ENCODE measurements around the gene RYR3. TPM values are rescaled to one million over a fixed set of nuclear protein-coding genes. Genes with fewer than 3 reads are reported as not detected.

Gene RYR3
- total and polyA plus RNA-seq, 10 of the 15 experiments (the other 5 are each of a cell fraction or from before 2014, with no cell fraction given) = under 0.01 to 0.44 (median 0.16) TPM; not detected in 5

- ATAC-seq (peak; percentile 95), DNase-seq (ENCODE audit: low read depth, low spot score) (peak; percentile 21), FAIRE-seq (peak; percentile 96)
- SMC1A ChIA-PET (ENCODE audit: uncharacterized antibody, unreplicated experiment) = interaction anchor here (0.7 to 2.4 kb wide), 19 partner anchors 21 to 485 kb away, joined by 3 to 63 read pairs (median 3); no protein-coding TSS in a partner anchor
- RAD21 ChIA-PET (ENCODE audit: unreplicated experiment) = interaction anchor here (0.6 to 2.7 kb wide), 14 partner anchors 10 to 679 kb away, joined by 3 to 93 read pairs (median 5); no protein-coding TSS in a partner anchor
- H3K27me3 ChIP-seq (replicated peaks in 1 of 2; ENCODE audit: control insufficient read depth in 2 of 2, insufficient read depth in 2 of 2, low read length in 1 of 2) = peaks cover 0 to 2% of the 10 kb centered on the region in 2 experiments; a peak in 2 of 4 replicates
- no TSS peak for BruUV-seq (replicated peaks)
- no peak overlapping the region for H3K4me3 ChIP-seq
- H3K36me3 ChIP-seq (ENCODE audit: control insufficient read depth in 2 of 2, insufficient read depth in 2 of 2, low read length in 1 of 2) = no peaks in the 10 kb centered on the region
- no peaks in the 10 kb centered on the region for H4K20me1 ChIP-seq (ENCODE audit: control insufficient read depth, insufficient read depth)
- CTCF ChIA-PET = interaction anchor here (0.6 to 3.1 kb wide), 45 partner anchors 9 to 1049 kb away, joined by 3 to 153 read pairs (median 4); partner anchors contain the start of gene RYR3
- no peaks in the 10 kb centered on the region for H3K9me3 ChIP-seq (replicated peaks; ENCODE audit: control insufficient read depth, insufficient read depth, low read length)
- H3K27ac ChIP-seq (ENCODE audit: control insufficient read depth, insufficient read depth) = no peak overlapping the region
- H3K4me2 ChIP-seq (ENCODE audit: control insufficient read depth, insufficient read depth) = no peak overlapping the region
- no peak overlapping the region for H2AFZ ChIP-seq (ENCODE audit: control insufficient read depth, low read depth, low read length)
- WGBS (ENCODE audit: insufficient coverage, insufficient replicate concordance, low lambda C conversion rate, missing lambda C conversion rate) = 13% methylated on average over 19 of the region's 19 CpGs
- intact Hi-C loops (cut with micrococcal nuclease; ENCODE audit: unreplicated experiment) = loop anchor here (1.0 to 5.0 kb wide), 3 partner anchors 408 to 613 kb away; no protein-coding TSS in a partner anchor
- no peak overlapping the region for H3K9ac ChIP-seq (ENCODE audit: control insufficient read depth, insufficient read depth, low read length)
- POLR2A ChIA-PET = interaction anchor here (0.5 kb wide), 1 partner anchor 368 kb away, joined by 4 read pairs; no protein-coding TSS in a partner anchor
- H3K79me2 ChIP-seq (ENCODE audit: control insufficient read depth, insufficient read depth, low read length) = no peaks in the 10 kb centered on the region
- in situ Hi-C loops (cut with MboI) = no loop called here
- no peaks in the 10 kb centered on the region for H3K4me1 ChIP-seq (ENCODE audit: control insufficient read depth, insufficient read depth, low read length)
- TF ChIP-seq E2F8 (IDR thresholded peaks at IDR 0.05; ENCODE audit: low read depth, partially characterized antibody) (no peak), YY1 (IDR thresholded peaks at IDR 0.05; ENCODE audit: low read depth, low read length) (peak; percentile 42; the same call in 1 of the 2 replicates), POU2F2 (IDR thresholded peaks at IDR 0.05; ENCODE audit: borderline replicate concordance, low read depth, low read length) (0 out of 3 replicates have a peak, but pooled peaks have one; percentile 19), SMC3 (IDR thresholded peaks at IDR 0.05; ENCODE audit: borderline replicate concordance, low read length) (peak; percentile 91), CTCF (IDR thresholded peaks at IDR 0.05 in 2 of 3, conservative IDR thresholded peaks at IDR 0.05 in 1 of 3; ENCODE audit: control insufficient read depth in 2 of 3, extremely low read depth in 1 of 3, insufficient read depth in 1 of 3, low read depth in 3 of 3, low read length in 3 of 3) (peak; percentile 91 to 96 (median 94); a peak in 5 of 6 replicates), IRF4 (IDR thresholded peaks at IDR 0.05; ENCODE audit: low read depth, low read length) (peak; percentile 39; the same call in 1 of the 2 replicates), CUX1 (IDR thresholded peaks at IDR 0.05; ENCODE audit: insufficient replicate concordance, low read depth, low read length) (no peak), NKRF (conservative IDR thresholded peaks at IDR 0.05) (no peak), SMAD1 (IDR thresholded peaks at IDR 0.05; ENCODE audit: low read depth, partially characterized antibody) (no peak)
These were observed 390.0 kb downstream of the RYR3 start for GRCh38 chr15:33700695-33701303.
